AML-193 (cell line): ENCODE data around the gene FER.
"Not testable (repeated sequence)": the region's sequence is repeated elsewhere in the genome, so short reads cannot be mapped to it uniquely, and the experiment has no call there.

ENCODE experiments used
- DNase-seq, 2 experiments: peaks; one replicate each; lab custom pipeline; 2025; lab: John Stamatoyannopoulos, UW

FER gene

GRCh38 chr5:108881133-108881532 is 133.4 kb downstream of the FER start:
- no peak for DNase-seq

- no peak for DNase-seq
These were observed 137.0 kb downstream of the FER start for GRCh38 chr5:108884736-108885135.

GRCh38 chr5:108898257-108898656 is 150.6 kb downstream of the FER start:
- no peak for DNase-seq

- no peak for DNase-seq
These were observed 151.0 kb downstream of the FER start for GRCh38 chr5:108898707-108899106.

GRCh38 chr5:108899244-108899643 is 151.5 kb downstream of the FER start:
- not testable (repeated sequence) for DNase-seq

- DNase-seq: no peak
These were observed 153.0 kb downstream of the FER start for GRCh38 chr5:108900668-108901067.

GRCh38 chr5:108905805-108906204 is 158.1 kb downstream of the FER start:
- no peak for DNase-seq

GRCh38 chr5:108910627-108911026 is 162.9 kb downstream of the FER start:
- DNase-seq: no peak

- DNase-seq: no peak
These were observed 163.4 kb downstream of the FER start for GRCh38 chr5:108911055-108911454.

- DNase-seq: no peak
These were observed 169.9 kb downstream of the FER start for GRCh38 chr5:108917596-108917995.

- DNase-seq: peak in 1 of 2 experiments; percentile 23
These were observed 172.1 kb downstream of the FER start for GRCh38 chr5:108919591-108920326.

GRCh38 chr5:108924457-108924961 is 176.8 kb downstream of the FER start:
- peak; percentile 47 to 74 for DNase-seq

- DNase-seq: no peak
These were observed 177.4 kb downstream of the FER start for GRCh38 chr5:108925073-108925472.

- DNase-seq: no peak
These were observed 182.4 kb downstream of the FER start for GRCh38 chr5:108930107-108930506.

GRCh38 chr5:108935611-108936010 is 187.9 kb downstream of the FER start:
- DNase-seq: no peak

GRCh38 chr5:108937221-108937620 is 189.5 kb downstream of the FER start:
- DNase-seq: no peak

- no peak for DNase-seq
These were observed 192.8 kb downstream of the FER start for GRCh38 chr5:108940506-108940905.

- no peak for DNase-seq
These were observed 194.0 kb downstream of the FER start for GRCh38 chr5:108941746-108942145.

GRCh38 chr5:108942701-108943100 is 195.0 kb downstream of the FER start:
- no peak for DNase-seq

GRCh38 chr5:108945094-108945493 is 197.4 kb downstream of the FER start:
- DNase-seq: no peak

- DNase-seq: no peak
These were observed 198.3 kb downstream of the FER start for GRCh38 chr5:108946008-108946407.

- DNase-seq: no peak
These were observed 199.5 kb downstream of the FER start for GRCh38 chr5:108947164-108947563.

- DNase-seq: no peak
These were observed 202.6 kb downstream of the FER start for GRCh38 chr5:108950276-108950675.

- DNase-seq: no peak
These were observed 206.2 kb downstream of the FER start for GRCh38 chr5:108953940-108954339.
